ACC112 (cell line): ENCODE results near the gene ZNF223.

Source experiments
- H2AFZ ChIP-seq: fragments of 200-600 bp; sonication (generic); one replicate; pipeline ENCODE4 v1.6.0; 2017; ENCODE audit warnings: antibody characterized with exemption, low read length; ENCODE audit not compliant: unreplicated experiment
- H3K27ac ChIP-seq: fragments of 200-600 bp; sonication (generic); 2 replicates; pipeline ENCODE4 v1.5.1; 2014; ENCODE audit warnings: low read depth, mild to moderate bottlenecking, antibody characterized with exemption, low read length, moderate library complexity
- H3K27me3 ChIP-seq: fragments of 200-600 bp; sonication (generic); 2 replicates; pipeline ENCODE4 v1.6.1; 2014; ENCODE audit warnings: mild to moderate bottlenecking, antibody characterized with exemption, low read length, moderate library complexity, mixed read lengths; ENCODE audit not compliant: insufficient read depth
- H3K36me3 ChIP-seq: fragments of 200-600 bp; sonication (generic); 2 replicates; pipeline ENCODE4 v1.6.1; 2016; ENCODE audit warnings: mild to moderate bottlenecking, antibody characterized with exemption, low read length, moderate library complexity, mixed read lengths; ENCODE audit not compliant: insufficient read depth
- H3K4me1 ChIP-seq: fragments of 200-600 bp; sonication (generic); one replicate; pipeline ENCODE4 v1.6.1; 2016; ENCODE audit warnings: low read length, mixed read lengths; ENCODE audit not compliant: insufficient read depth, unreplicated experiment, control insufficient read depth
- H3K4me3 ChIP-seq: fragments of 200-600 bp; sonication (generic); 2 replicates; pipeline ENCODE4 v1.5.1; 2014; ENCODE audit warnings: mild to moderate bottlenecking, low read depth, low read length
- H3K79me2 ChIP-seq: fragments of 200-600 bp; sonication (generic); one replicate; pipeline ENCODE4 v1.6.0; 2016; ENCODE audit warnings: low read length; ENCODE audit not compliant: control insufficient read depth, unreplicated experiment, insufficient read depth

The ZNF223 gene

DNA sequence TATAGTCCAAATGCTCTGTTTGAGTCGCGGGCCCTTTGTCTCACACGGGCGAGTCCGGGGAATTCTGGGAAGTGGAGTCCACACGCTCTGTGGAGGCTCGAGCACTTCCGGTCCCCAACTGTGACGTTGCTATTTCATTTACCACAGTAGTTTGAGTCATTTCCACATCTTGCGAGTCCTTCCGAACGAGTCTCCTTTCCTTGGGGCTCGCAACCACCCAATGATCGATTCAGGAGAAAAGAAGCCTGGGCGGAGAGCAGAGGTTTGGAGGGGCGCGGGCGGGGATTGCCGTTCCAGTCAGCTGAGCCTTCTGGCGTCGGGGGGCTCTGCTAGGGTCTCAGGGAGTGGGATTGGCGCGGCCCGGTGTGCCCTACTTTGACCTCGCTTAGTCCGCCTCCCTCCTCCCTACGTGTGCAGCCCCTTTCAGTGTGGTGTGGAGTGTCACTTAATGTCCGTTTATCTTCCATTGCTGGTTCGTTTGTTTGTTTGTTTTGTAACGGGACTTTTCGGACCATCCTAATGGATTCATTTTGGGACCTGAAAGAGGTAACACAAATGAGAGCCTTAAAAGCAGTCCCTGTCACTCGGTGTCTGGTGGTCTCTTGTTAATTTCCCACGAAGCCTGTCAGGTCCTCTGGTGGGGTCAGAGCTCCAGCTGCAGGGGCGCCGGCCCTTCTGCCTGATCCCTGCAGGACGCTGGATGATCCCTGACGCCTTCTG, 26.5 kb upstream of the ZNF223 start, which contains the start of gene ZNF222:
Gene ZNF222 (plus strand): TSS at position 163 of the 720 bp plus-strand sequence. CDS start 58 bp downstream, at position 221.
- Histone ChIP-seq H3K4me3 (peak within 1 kb of the TSS; percentile 79), H3K27me3 (0 out of 2 replicates have a peak, but pooled peaks cover 4% of the 10 kb centered on the region), H3K4me1 (peaks cover 7% of the 10 kb centered on the region), H3K79me2 (no peaks in the 10 kb centered on the region), H3K27ac (no peak within 1 kb of the TSS), H3K36me3 (peaks cover 25% of the 10 kb centered on the region), H2AFZ (peak within 1 kb of the TSS; percentile 97)

DNA sequence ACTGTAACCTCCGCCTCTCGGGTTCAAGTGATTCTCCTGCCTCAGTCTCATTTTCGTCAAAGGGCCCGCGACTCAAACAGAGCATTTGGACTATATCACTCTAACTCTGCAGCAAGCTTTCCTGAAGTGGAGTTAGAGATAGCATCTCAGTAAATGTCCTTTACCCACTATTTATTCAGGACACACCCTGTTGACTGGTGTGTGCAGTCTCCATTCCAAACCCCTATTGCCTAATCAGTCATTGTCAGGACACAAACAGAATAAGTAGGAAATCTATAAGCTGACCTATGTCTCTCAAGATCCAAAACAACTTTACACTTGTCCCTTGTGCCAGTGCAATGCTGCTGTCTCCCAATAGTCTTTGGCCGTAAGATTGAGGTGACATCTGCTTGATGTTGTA, 25.2 kb upstream of the ZNF223 start:
- Histone ChIP-seq H3K27ac (no peak overlapping the region), H3K4me1 (peaks cover 7% of the 10 kb centered on the region), H3K36me3 (peaks cover 32% of the 10 kb centered on the region), H2AFZ (no peak overlapping the region), H3K4me3 (no peak overlapping the region), H3K79me2 (no peaks in the 10 kb centered on the region), H3K27me3 (no peaks in the 10 kb centered on the region)

DNA sequence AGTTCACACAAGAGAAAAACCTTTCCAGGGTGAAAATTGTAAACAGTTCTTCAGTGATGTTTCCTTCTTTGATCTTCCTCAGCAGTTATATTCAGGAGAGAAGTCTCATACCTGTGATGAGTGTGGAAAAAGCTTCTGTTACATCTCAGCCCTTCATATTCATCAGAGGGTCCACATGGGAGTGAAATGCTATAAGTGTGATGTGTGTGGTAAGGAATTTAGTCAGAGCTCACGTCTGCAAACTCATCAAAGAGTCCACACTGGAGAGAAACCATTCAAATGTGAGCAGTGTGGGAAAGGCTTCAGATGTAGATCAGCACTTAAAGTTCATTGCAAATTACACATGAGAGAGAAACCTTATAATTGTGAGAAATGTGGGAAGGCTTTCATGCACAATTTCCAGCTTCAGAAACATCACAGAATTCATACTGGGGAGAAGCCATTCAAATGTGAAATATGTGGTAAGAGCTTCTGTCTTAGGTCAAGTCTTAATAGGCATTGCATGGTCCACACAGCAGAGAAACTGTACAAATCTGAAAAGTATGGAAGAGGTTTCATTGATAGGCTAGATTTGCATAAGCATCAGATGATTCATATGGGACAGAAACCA, 19.7 kb upstream of the ZNF223 start:
- no peaks in the 10 kb centered on the region for H3K27me3 ChIP-seq
- H3K27ac ChIP-seq = no peak overlapping the region

DNA sequence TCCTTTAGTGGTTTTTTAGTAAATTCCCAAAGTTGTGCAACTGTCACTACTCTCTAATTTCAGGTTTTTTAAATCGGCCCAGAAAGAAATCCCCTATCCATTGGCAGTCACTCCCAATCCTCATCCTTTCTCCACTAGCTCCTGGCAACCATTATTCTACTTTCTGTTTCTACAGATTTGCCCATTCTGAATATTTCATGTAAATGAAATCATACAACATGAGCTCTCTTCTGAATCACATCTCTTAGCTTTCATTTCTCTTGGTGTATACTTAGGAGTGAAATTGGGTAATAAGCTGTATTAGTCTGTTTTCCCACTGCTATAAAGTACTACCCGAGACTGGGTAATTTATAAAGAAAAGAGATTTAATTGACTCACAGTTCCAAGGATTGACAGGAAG, 9.7 kb upstream of the ZNF223 start:
- Histone ChIP-seq H3K79me2 (no peaks in the 10 kb centered on the region), H3K4me3 (no peak overlapping the region), H3K36me3 (no peaks in the 10 kb centered on the region), H3K4me1 (no peaks in the 10 kb centered on the region), H3K27ac (no peak overlapping the region), H3K27me3 (peaks cover 3% of the 10 kb centered on the region; the same call in 1 of the 2 replicates), H2AFZ (no peak overlapping the region)

More for the DNA sequence above, 19.7 kb upstream of the ZNF223 start:
- Histone ChIP-seq H3K36me3 (peaks cover 43% of the 10 kb centered on the region), H2AFZ (no peak overlapping the region), H3K79me2 (no peaks in the 10 kb centered on the region), H3K4me3 (no peak overlapping the region), H3K4me1 (no peaks in the 10 kb centered on the region)

DNA sequence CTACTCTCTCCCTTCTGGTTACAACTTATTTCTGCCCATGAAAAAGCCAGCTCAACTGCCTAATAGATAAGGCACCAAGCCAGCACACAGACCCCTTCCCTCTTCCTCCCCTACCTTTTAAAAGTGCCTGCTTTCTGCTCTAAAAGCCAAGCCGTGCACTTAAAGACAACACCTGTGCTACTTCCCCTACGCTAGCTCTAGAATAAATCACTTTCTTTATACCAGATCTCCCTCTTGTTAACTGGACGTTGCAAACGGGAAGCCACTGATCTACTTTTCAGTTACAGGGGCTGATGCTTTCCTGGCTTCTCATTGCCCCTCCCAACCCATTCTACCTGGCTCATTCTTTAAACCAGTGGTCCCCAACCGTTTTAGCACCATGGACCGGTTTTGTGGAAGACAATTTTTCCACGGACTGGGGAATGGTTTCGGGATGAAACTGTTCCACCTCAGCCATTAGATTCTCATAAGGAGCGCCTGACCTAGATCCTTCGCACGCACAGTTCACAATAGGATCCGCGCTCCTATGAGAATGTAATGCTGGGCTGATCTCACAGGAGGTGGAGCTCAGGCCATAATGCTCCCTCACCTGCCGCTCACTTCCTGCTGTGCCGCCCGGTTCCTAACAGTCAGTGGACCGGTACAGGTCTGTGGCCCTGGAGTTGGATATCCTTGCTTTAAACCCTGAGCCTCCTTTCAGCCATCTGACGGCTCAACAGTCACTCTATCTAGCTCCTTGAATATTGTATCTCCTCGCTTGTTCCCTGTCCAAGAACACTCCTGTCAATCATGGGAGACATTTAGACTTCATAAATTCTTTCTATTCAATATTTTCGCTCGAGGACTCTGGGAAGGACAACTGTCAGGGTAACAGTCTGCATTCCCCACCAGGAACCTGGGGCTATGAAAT, 841 bp upstream of the ZNF223 start:
- peaks cover 3% of the 10 kb centered on the region for H3K4me1 ChIP-seq
- H3K27ac ChIP-seq = no peak overlapping the region
- H3K79me2 ChIP-seq = peaks cover 5% of the 10 kb centered on the region
- H3K4me3 ChIP-seq = peak overlapping the region; percentile 85
- H3K36me3 ChIP-seq = peaks cover 7% of the 10 kb centered on the region
- peak overlapping the region; percentile 99 for H2AFZ ChIP-seq
- H3K27me3 ChIP-seq = peaks cover 16% of the 10 kb centered on the region; the same call in 1 of the 2 replicates

DNA sequence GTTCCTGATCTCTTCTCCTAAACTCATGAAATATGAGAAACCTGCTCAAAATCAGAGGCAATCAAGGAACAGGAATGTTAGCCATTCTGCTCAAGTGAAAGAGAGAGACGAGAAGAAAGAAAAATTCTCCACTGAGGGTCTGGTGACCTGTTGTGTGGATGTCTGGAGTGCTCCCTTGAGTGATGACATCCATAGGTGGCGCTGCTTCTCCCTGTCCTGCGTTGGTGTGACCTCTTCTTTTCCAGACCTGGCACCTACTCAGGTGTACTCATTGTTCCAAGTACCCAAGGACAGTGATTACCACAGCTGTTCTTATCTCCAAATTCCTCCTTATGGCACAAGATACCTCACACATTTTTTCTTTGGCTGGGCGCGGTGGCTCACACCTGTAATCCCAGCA, 4.0 kb downstream of the ZNF223 start:
- no peak overlapping the region for H3K4me3 ChIP-seq
- peaks cover 3% of the 10 kb centered on the region for H3K4me1 ChIP-seq
- peaks cover 17% of the 10 kb centered on the region for H3K36me3 ChIP-seq
- no peaks in the 10 kb centered on the region for H3K27me3 ChIP-seq
- H3K27ac ChIP-seq = no peak overlapping the region
- H2AFZ ChIP-seq = no peak overlapping the region
- H3K79me2 ChIP-seq = peaks cover 5% of the 10 kb centered on the region

DNA sequence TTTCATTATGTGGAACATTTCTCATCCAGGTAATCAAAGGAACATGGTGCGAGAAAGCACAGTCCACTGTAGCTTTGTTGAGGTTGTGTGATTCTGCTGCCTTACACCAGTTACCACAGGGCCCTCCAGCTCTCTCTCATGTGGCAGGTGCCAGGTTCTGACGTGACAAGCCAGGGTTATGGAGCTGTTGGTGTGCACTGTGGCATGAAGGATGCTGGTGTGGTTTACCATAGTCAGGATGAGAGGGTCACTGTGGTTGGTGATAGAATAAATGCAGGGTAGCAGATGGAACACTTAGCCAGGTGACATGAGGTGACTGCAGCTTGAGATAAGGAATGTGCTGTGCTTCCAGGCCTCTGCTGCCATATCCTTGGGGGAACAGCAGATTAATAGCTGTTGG, 7.4 kb downstream of the ZNF223 start:
- Histone ChIP-seq H2AFZ (no peak overlapping the region), H3K4me1 (no peaks in the 10 kb centered on the region), H3K79me2 (no peaks in the 10 kb centered on the region), H3K4me3 (no peak overlapping the region), H3K27me3 (no peaks in the 10 kb centered on the region), H3K36me3 (peaks cover 44% of the 10 kb centered on the region), H3K27ac (no peak overlapping the region)

DNA sequence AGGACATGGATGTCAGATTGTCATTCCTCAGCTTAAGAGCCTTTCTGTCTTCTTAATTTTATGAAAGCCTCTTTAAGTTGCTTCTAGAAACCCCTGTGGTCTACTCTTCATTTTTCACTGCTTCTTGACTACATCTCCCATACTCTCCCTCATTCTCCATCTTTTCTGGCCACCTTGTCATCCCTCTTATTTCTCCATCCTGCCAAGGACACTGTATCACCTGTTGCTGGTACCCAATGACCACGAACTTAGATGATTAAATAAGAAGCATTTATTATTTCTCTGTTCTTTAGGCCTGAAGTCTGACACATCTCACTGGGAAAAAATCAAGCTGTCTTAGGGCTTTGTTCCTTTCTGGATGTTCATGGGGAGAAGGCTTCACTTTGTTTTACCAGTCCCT, 9.2 kb downstream of the ZNF223 start:
- Histone ChIP-seq H3K27ac (no peak overlapping the region), H2AFZ (no peak overlapping the region), H3K4me1 (no peaks in the 10 kb centered on the region), H3K36me3 (peaks cover 51% of the 10 kb centered on the region), H3K27me3 (no peaks in the 10 kb centered on the region), H3K4me3 (no peak overlapping the region), H3K79me2 (no peaks in the 10 kb centered on the region)

DNA sequence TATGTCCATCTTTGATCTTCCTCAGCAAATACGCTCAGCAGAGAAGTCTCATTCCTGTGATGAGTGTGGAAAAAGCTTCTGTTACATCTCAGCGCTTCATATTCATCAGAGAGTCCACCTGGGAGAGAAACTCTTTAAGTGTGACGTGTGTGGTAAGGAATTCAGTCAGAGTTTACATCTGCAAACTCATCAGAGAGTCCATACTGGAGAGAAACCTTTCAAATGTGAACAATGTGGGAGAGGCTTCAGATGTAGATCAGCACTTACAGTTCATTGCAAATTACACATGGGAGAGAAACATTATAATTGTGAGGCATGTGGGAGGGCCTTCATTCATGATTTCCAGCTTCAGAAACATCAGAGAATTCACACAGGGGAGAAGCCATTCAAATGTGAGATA, 14.5 kb downstream of the ZNF223 start:
- Histone ChIP-seq H3K27me3 (no peaks in the 10 kb centered on the region), H3K4me1 (no peaks in the 10 kb centered on the region), H3K36me3 (peaks cover 54% of the 10 kb centered on the region), H3K27ac (no peak overlapping the region), H3K79me2 (no peaks in the 10 kb centered on the region), H2AFZ (no peak overlapping the region), H3K4me3 (no peak overlapping the region)

DNA sequence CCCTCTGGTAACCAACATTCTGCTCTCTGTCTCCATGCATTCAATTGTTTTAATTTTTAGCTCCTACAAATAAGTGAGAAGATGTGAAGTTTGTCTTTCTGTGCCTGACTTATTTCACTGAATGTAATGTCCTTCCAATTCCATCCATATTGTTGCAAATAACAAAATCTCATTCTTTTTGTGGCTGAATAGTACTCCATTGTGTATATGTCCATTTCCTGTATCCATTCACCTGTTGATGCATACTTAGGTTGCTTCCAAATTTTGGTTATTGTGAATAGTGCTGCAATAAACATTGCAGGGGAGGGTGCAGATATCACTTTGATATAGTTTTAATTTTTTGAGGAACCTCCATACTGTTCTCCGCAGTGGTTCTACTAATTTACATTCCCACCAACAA, 17.6 kb downstream of the ZNF223 start:
- H2AFZ ChIP-seq = no peak overlapping the region
- no peak overlapping the region for H3K4me3 ChIP-seq
- H3K27me3 ChIP-seq = no peaks in the 10 kb centered on the region

More for the DNA sequence above, 17.6 kb downstream of the ZNF223 start:
- H3K4me1 ChIP-seq = peaks cover 5% of the 10 kb centered on the region
- no peaks in the 10 kb centered on the region for H3K79me2 ChIP-seq
- peaks cover 28% of the 10 kb centered on the region for H3K36me3 ChIP-seq
- H3K27ac ChIP-seq = no peak overlapping the region
